HG02571 (cell line): ENCODE data around the gene SSR4.
"Not testable (repeated sequence)": the region's sequence is repeated elsewhere in the genome, so short reads cannot be mapped to it uniquely, and the experiment has no call there.

Source experiments
- ATAC-seq: cut with Tn5 transposase; IDR thresholded peaks from one replicate; pipeline ENCODE4 v1.9.1; 2021; ENCODE audit warnings: mild to moderate bottlenecking, moderate library complexity; ENCODE audit not compliant: unreplicated experiment

Gene SSR4

DNA sequence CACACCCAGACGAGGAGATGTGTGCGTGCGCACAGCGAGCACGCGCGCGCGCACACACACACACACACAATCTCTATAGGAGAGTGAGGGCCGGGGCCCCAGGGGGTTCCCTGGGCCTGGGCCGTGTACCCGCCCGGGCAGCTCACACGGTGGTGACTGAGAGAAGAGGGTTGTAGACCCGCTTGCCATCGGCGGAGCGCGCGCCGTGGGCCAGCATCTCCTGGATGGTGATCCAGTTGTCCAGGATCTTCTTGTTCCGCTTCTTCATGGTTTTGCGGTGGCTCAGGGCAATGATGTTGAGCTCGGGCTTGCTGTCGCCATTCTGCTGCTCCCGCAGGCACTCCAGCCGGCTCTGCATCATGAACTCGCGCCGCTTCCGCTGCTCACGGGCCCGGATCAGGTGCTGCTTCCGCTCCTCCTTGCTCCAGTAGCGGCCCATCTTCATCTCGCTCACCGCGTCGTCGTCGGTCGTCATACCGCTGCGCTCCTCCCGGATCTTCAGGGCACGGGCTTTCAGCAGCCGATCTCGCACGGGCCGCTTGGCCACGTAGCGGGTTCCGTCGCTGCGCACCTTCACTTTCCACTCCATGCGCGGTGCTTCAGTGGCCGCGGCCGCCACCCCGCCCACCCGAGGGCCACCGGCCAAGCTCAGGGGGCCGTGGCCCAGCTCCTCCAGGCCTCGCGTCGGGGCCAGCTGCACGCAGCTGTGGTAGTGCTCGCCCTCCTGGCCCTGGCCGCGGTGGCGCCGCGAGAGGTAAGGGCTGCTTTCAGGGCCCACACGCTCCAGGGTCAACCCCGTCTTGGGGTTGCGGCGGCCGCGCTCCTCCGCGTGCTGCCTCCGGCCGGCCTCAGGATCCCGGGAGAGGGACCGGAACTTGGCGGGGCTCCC, 9.0 kb downstream of the SSR4 start:
- ATAC-seq, result no peak

DNA sequence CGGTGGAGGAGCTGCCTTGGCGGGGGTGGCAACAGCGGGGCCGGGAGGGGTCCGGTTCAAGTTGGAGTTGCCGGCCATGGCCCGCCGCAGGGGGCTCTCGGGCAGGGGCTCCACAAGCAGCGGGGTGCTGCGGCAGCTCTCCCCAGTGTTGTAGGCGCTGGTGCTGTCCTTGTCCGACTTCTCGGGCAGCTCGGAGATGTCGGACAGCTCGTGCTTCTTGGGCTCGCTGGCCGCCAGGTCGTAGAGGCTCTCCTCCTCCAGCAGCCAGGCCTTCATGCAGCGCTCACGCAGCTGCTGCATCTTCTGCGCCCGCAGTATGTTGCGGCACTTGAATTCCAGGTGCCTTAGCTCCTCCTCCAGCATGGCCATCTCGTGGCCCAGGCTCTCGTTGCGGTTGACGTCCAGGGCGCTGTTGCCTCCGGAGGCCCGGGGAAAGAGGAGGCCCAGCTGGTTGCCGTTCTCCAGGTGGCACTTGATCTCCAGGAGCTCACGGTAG, 9.7 kb downstream of the SSR4 start:
- no peak for ATAC-seq

DNA sequence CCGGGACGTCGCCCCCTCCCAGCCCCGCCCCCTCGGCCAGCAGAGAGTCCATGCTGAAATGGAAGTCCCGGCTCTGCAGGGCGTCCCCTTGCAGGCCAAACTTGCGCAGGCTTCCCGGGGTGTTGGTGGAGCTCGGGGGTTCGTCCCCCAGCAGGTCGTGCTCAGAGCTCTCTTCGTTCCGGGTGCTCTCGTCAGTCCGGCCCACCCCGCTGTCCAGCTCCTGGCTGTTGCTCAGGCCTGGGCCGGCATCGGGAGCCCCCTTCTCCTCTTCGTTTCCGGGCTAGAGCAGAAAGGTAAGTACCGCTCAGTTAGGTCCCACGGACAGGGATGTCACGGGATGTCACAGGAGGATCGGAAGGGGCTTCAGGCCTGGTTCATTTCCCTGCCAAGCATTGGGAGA, 10.2 kb downstream of the SSR4 start:
- ATAC-seq, result no peak

DNA sequence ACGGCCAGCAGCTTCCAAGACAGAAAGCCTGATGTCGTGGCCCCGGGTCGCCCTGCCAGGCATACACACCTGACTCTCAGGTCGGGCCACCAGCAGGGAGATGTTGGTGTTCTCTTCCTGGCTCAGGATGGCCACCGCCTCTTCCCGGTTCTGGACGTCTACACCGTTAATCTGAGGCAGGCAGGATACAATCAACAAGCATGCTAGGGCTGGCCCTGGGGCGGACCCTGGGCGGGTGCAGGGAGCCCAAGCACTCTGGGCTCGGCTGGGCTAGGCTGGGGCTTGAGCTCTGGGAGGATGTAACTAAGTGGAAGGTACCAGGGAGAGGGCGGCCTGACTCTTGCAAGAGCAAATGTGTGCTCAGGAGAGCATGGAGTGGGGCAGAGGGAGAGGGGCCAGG, 11.0 kb downstream of the SSR4 start:
- no peak for ATAC-seq

DNA sequence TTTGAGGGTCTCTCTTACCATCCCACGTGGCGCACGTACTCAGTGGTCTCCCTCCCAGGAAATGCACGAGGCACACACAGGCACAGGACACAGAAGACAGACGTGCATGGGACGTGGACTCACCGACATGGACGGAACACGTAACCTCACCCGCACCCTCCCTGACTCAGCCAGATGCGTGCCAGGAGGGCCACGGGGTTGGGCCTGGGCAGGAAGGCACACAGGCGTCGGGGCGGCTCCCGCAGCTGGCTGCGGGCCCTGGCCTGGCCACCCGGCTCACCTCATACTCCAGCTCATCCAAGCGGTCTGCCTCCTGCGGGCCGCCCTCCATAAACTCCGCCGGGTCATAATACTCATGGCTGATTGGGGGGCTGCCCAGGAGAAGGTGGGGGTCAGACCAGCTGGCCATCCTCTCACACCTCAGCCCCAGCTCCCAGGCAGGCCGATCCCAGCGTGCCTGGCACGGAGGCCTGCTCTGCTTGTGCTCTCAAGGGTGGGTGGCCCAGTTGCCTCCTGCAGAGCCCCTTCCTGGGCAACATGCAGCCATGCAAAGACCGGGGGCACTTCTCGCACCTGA, 12.6 kb downstream of the SSR4 start:
- no peak for ATAC-seq

DNA sequence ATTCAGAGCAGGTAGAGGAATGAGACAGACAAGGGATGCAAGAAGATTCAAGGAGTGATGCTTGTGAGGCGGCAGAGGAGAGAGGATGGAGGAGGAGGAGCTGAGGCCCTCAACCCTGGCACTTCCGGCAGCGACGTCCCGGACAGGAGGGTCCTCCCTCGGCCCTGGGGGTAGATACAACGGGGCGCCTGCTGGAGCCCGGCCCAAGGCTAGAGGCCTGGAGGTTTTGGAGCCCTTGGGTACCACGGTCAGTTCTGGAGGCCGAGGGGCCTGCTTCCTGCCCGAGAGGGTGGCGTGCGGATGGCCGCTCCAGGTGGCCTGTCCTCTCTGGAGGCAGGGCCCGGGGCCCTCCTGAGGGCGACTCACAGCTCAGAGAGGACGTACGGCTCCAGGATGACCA, 13.5 kb downstream of the SSR4 start:
- ATAC-seq, result no peak

DNA sequence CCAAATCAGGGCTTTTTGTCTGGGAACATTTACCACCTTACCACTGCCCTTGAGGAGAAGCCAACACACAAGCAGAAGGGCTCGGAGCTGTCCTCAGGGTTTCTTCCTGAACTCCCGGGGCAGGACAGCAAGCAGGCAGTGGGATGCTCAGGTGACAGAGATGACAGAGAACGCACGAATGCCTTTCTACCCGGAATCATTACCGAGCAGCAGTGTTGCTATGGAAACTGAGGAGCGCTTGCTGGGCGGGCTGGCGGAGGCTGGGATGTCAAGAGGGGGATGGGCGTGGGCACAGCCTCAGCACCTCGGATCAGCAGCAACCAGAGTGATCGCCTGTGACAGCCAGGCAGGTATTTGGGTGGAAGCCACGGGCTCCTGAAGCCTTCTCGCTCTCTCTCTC, 17.8 kb downstream of the SSR4 start:
- no peak for ATAC-seq

DNA sequence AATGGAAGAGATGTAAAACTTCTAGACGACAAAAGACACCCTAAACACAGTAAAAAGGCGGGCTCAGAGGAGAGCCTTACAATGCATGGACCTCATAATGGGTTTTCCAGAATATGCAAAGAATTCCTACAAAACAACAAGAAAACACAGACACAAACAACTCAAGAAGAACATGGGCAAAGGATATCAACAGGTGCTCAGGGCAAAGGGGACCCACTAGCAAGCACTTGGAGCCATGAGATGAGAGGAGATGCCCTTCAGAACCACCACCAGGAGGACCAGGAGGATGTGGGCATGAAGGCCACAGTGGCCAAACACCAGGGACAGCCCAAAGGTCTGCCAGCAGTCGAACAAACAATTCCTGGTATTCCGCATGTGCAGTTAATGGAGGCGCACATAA, 18.7 kb downstream of the SSR4 start:
- ATAC-seq, result no peak

DNA sequence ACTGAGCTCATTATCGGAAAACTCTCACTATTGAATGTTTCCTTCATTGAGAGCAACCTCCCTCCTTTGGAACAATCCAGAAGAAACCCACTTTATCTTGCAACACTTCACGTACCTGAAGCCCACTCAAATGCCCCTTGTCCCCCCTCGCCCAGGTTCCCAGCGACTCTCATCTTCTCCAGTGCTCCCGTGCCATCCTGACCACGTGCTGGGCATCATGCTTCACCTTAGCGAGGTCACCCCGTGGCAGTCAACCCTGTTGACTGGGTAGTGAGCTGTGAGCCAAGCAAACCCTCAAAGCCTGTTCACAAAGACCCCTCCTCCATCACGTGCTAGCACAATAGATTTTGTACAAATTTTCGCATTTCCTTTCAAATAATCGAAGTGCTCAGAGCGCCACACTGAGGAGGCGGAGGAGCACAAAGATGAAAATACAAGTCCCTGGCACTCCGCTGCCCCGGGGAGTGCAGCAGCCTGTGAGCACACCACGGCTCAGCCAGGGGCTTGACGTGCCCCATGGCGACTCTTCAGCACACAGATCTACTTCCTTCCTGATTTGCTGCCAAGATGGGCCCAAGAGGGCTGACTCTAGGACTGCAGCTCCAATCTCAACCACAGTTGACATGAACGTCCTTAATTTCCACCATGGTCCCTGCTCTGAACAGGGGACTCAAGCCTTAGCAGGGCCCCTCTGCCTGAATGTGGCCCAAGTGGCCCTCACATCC, 20.3 kb downstream of the SSR4 start:
- no peak for ATAC-seq

DNA sequence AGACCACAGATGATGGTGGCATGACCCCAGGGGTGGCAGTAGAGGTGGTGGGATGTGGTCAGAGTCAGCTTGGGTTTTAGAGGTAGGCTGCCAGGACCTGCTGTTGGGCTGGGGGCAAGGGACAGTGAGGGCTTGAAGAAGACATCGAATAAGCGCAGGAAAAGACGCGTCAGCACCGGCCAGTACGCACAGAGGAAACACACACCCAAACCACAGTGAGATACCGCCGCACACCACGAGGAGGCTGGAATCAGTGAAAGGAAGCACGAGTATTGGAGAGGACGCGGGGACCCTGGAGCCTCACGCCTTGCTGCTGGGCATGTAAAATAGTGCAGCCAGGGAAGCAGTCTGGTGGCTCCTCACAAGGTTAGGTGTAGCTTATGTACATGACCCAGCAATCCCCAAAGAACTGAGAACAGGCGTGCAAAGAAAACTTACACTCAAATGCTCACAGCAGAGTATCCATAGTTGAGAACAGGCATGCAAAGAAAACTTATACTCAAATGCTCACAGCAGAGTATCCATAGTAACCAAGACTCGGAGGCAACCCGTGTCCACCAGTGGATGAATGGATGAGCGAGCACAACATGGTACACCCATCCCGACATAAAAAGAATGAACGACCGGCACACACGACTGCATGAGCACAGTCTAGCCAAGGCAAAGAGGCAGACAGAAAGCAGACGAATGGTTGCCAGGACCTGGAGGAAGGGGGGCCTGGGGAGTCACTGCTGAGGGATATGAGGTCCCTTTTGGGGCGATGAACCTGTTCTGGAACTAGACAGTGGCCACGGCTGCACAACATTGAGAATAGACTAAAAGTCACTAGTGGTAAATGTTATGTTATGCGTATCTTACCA, 22.6 kb downstream of the SSR4 start:
- no peak for ATAC-seq

DNA sequence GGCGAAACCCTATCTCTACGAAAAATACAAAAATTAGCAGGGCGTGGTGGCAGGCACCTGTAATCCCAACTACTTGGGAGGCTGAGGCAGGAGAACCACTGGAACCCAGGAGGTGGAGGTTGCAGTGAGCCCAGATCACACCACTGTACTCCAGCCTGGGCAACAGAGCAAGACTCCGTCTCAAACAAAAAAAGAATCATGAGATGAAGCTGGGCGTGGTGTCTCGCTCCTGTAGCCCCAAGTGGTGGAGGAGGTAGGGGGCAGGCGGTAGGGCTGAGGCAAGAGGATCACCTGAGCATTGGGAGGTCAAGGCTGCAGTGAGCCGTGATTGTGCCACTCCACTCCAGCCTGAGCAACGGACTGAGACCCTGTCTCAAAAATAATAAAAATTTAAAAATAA, 23.6 kb downstream of the SSR4 start:
- ATAC-seq, result not testable (repeated sequence)

DNA sequence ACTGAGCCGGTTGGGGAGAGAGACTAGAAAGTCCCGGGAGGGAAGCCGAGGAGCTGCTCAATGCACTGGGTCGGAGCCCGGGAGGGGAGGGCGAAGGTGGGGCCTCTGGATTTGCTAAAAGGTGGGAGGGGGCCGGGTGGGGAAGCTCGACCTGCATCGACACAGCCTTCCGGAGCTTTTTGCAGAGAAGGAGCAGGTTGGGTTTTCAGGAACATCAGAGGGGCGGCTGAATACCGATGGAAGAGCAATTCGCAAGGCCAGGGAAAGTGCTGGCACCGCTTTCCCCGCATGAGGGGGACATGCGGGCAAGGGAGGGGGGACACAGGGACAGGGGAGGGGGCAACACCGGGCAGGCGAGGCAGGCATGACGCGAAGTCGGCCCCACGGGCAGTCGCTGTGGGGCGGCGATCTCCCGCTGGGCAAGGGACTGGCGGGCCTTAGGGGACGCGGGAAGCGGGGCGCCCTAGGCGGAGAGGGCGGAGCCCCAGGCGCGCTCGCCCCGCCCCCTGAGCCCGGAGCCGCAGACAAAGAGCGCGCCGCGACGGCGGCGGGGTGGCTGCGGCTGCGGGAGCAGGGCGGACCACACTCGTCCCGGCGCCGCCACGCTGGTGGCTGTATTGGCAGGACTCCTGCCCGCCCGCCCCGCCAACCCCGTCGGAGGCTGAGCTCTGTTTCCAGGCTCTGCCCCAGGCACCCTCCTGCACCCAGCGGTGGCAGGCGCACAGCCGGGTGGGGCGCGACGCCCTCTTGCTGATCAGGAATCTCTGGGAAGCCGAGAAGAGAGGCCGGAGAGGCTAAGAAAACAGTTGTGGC, 24.3 kb downstream of the SSR4 start:
- no peak for ATAC-seq

DNA sequence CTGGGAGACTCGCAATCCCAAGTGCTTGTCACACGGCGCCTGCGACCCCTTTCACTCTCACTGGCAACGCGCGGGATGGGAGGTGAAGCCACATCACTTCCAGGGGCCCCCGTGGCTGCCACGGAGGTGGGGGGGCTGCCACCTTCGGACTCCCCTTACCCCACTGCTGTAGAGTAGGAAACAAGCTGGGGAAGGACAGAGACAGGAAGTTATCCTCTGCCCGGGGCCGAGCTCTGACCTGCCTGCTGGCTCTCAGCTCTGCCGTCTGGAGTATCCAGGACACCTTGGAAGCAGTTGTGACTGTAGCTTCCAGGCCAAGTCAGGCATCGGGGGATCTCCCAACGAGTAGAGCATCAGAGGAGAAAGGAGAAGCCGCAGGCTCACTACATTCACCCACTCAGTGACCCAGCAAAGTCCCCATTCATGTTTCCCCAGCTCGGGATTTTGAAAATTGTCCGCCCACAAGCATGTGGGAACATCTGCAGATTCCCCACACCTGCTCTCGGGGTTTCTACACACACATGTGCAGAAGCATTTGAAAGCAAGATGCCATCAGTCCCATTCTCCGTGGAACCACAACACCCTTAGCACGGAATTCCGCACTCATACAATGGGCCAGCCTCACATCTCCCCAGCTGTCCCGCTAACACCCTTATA, 25.0 kb downstream of the SSR4 start:
- ATAC-seq, result no peak

DNA sequence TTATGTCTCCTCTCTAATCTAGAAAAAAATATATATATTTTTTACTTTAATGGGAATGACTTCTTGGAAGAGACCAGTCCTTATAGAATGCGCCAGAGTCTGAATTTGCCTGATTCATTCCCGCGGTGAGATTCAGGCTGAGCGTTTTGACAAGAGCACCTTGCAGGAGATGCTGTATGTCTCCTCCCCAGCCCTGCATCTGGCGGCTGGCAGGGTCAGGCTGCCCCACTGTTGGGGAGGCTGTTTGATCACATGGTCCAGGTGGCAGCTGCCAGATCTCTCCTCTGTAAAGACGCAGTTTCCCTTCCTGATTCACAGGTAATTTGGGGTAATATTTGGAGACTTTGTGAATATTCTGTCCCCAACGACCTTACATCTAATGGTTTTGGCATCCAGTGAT, 26.1 kb downstream of the SSR4 start:
- ATAC-seq, result no peak

DNA sequence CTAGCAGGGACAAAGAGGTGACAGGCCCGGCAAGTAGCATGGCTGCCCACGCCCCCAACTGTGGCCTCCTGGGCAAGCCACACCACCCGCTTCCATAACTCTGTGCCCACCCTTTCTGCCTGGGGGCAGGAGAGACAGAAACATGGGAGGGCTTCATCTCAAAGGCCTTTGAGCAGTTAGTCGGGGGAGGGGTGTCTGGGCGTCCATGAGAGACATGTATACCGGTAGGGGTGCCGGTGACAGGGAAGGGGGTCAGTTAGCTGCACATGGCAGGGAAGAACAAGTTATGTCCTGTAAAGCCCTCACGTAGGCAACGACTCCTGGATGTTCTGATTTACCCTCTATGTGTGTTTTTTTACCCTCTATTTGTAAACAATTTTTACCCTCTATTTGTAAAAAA, 26.6 kb downstream of the SSR4 start:
- ATAC-seq, result no peak

DNA sequence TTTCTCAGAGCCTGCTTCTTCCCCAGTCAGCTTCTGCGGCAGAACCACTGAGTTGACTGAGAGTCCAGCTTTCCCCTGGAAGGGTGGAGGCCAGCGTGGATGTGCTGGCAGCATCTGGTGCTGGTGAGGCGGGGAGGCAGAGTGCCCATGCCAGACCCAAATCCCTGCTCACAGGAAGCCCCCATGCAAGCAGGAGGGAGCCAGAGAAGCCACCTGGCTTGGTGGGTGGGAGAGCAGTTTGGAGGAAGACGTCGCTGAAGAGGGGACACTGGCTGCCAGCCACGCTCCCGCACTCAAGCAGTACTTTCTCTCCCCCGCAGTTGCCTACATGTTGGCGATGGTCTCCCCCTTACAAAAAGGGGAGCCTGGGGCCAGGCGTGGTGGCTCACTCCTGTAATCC, 29.9 kb downstream of the SSR4 start:
- no peak for ATAC-seq

DNA sequence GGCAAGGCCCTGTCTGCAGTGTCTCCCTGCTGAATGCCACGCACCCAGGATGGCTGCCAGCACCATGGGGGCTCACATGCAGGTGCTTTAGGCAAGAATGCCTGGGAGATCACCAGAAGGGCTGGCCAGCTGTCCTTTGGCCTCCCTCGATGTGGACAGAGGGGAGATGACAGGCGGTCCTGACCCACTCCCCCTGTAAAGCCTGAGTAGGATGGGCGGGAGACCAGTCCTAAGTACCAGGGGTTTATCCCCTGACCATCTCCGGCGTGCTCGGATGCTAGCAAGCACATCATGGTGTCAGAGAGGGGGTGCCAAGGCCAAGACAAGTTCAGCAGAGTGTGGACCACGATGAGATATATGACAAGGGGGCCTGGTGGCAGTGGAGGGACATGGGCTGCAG, 30.6 kb downstream of the SSR4 start:
- ATAC-seq, result no peak

DNA sequence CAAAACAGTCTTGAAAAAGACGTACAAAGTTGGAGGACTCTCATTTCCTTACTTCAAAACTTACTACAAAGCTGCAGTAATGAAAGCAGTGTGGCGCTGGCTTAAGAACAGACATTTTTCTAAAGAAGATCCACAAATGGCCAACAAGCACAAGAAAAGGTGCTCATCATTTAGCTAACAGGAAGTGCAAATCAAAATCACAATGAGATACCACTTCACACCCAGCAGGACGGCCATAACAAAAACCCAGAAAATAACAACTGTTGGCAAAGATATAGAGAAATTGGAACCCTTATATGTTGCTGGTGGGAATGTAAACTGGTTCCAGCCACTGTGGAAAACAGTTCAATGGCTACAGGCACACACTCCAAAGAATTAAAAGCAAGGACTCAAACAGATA, 32.5 kb downstream of the SSR4 start:
- ATAC-seq, result no peak

DNA sequence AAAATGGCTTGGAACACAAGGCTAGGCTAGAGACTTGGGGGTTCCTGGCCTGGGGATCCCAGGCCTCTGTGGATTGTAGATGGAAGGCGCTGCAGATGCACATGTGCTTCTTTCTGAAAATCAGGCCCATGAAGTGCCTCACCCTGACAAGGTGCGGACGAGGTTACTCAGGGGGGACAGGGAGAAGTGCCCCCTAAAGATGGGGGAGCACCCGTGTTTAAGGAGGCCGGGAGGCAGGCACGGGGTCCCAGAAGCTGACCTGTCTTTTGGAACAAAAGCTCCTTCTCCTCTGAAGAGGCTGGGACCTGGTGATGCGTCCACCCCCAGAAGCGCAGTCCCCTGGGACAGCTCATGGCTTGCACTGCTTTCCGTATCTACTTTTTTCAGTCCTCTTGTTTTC, 33.4 kb downstream of the SSR4 start:
- ATAC-seq, result no peak

DNA sequence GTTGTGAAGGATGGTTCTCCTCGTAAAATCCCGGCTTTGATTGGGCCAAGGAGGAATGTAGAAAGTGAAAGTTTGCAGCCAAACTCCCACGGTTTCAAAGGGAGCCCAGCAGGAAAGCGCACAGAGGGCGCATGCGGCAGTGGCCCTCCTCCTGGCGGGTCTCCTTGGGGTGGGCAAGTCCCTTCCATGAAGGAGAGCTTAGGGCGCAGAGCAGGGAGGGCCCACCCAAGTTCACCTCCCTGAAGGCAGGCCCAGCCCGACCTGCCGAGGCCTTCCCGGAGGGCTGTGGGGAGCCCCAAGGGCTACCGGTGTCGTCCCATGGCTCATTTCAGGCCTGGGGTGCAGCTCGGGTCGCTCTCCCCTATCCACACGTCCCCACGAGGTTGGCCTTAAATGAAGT, 33.8 kb downstream of the SSR4 start:
- ATAC-seq, result no peak
